COR-L47 (cell line): ENCODE data around the gene HIGD1A.

Experiments
- DNase-seq: peaks from one replicate; lab custom pipeline; 2025; lab: John Stamatoyannopoulos, UW

HIGD1A gene

GRCh38 chr3:42755681-42756578, 48.4 kb downstream of the HIGD1A start:
- DNase-seq = no peak

GRCh38 chr3:42753757-42754156, 50.5 kb downstream of the HIGD1A start:
- no peak for DNase-seq

- no peak for DNase-seq
Observed at GRCh38 chr3:42752961-42753360, 51.3 kb downstream of the HIGD1A start.

- no peak for DNase-seq
Observed at GRCh38 chr3:42752441-42752840, 51.8 kb downstream of the HIGD1A start.

GRCh38 chr3:42751609-42752008, 52.7 kb downstream of the HIGD1A start:
- no peak for DNase-seq

- no peak for DNase-seq
Observed at GRCh38 chr3:42750834-42751233, 53.5 kb downstream of the HIGD1A start.

- no peak for DNase-seq
Observed at GRCh38 chr3:42749753-42750231, 54.5 kb downstream of the HIGD1A start.

GRCh38 chr3:42749025-42749752, 55.1 kb downstream of the HIGD1A start:
- no peak for DNase-seq

- no peak for DNase-seq
Observed at GRCh38 chr3:42747581-42747980, 56.7 kb downstream of the HIGD1A start.

GRCh38 chr3:42746455-42747450, 57.5 kb downstream of the HIGD1A start:
- peak; percentile 30 for DNase-seq

GRCh38 chr3:42745776-42746454, 58.4 kb downstream of the HIGD1A start:
- DNase-seq = no peak

- no peak for DNase-seq
Observed at GRCh38 chr3:42745291-42745745, 59.0 kb downstream of the HIGD1A start.

GRCh38 chr3:42743204-42743995, 60.9 kb downstream of the HIGD1A start:
- DNase-seq = no peak

GRCh38 chr3:42742688-42743087, 61.6 kb downstream of the HIGD1A start:
- DNase-seq = no peak

GRCh38 chr3:42742259-42742658, 62.0 kb downstream of the HIGD1A start:
- DNase-seq = no peak

- DNase-seq = no peak
Observed at GRCh38 chr3:42741796-42742195, 62.5 kb downstream of the HIGD1A start.

GRCh38 chr3:42739401-42740158, 64.7 kb downstream of the HIGD1A start:
- DNase-seq = no peak

- no peak for DNase-seq
Observed at GRCh38 chr3:42736531-42736930, 67.8 kb downstream of the HIGD1A start.

GRCh38 chr3:42736081-42736480, 68.2 kb downstream of the HIGD1A start:
- DNase-seq = peak; percentile 16

- DNase-seq = no peak
Observed at GRCh38 chr3:42735615-42736014, 68.7 kb downstream of the HIGD1A start.
